Cortex of kidney (tissue), 1 donor: ENCODE measurements around the gene TMEM98.
"Not testable (repeated sequence)": the region's sequence is repeated elsewhere in the genome, so short reads cannot be mapped to it uniquely, and the experiment has no call there.

Source experiments
- DNase-seq: peaks from one replicate; lab custom pipeline; 2025; lab: John Stamatoyannopoulos, UW

The TMEM98 gene

GRCh38 chr17:32915245-32915644 is 12.7 kb upstream of the TMEM98 start:
- DNase-seq: no peak

GRCh38 chr17:32916134-32916533 is 11.8 kb upstream of the TMEM98 start:
- DNase-seq: no peak

GRCh38 chr17:32917081-32917480 is 10.9 kb upstream of the TMEM98 start:
- no peak for DNase-seq

- DNase-seq: no peak
Measured at GRCh38 chr17:32917842-32918241, 10.1 kb upstream of the TMEM98 start.

GRCh38 chr17:32919876-32920275 is 8.1 kb upstream of the TMEM98 start:
- not testable (repeated sequence) for DNase-seq

- no peak for DNase-seq
Measured at GRCh38 chr17:32920293-32920692, 7.7 kb upstream of the TMEM98 start.

GRCh38 chr17:32921017-32921416 is 6.9 kb upstream of the TMEM98 start:
- no peak for DNase-seq

GRCh38 chr17:32923905-32924304 is 4.0 kb upstream of the TMEM98 start:
- DNase-seq: not testable (repeated sequence)

GRCh38 chr17:32926183-32926582 is 1.8 kb upstream of the TMEM98 start:
- no peak for DNase-seq

- DNase-seq: not testable (repeated sequence)
Measured at GRCh38 chr17:32926789-32927188, 1.2 kb upstream of the TMEM98 start.

- DNase-seq: no peak
Measured at GRCh38 chr17:32927201-32927723, 691 bp upstream of the TMEM98 start.

- DNase-seq: no peak
Measured at GRCh38 chr17:32928586-32929535, 908 bp downstream of the TMEM98 start.

- DNase-seq: no peak
Measured at GRCh38 chr17:32929588-32929987, 1.6 kb downstream of the TMEM98 start.

GRCh38 chr17:32930512-32930911 is 2.6 kb downstream of the TMEM98 start:
- DNase-seq: no peak

GRCh38 chr17:32931686-32932085 is 3.7 kb downstream of the TMEM98 start:
- DNase-seq: no peak

GRCh38 chr17:32933881-32934280 is 5.9 kb downstream of the TMEM98 start:
- no peak for DNase-seq

- DNase-seq: no peak
Measured at GRCh38 chr17:32935726-32936125, 7.8 kb downstream of the TMEM98 start.

- DNase-seq: no peak
Measured at GRCh38 chr17:32936186-32936893, 8.4 kb downstream of the TMEM98 start.

GRCh38 chr17:32936894-32937500 is 9.0 kb downstream of the TMEM98 start:
- no peak for DNase-seq

- DNase-seq: no peak
Measured at GRCh38 chr17:32940706-32941390, 12.9 kb downstream of the TMEM98 start.

- no peak for DNase-seq
Measured at GRCh38 chr17:32941419-32942032, 13.6 kb downstream of the TMEM98 start.
